GM10266 (cell line): ENCODE data around the gene VSX1.

ENCODE experiments used
- DNase-seq: peaks from one replicate; pipeline ENCODE4 v3.0.0; 2012; ENCODE audit errors: extremely low spot score
- TF ChIP-seq, protein P1 (sequence below): IDR thresholded peaks from 2 replicates; pipeline ENCODE4 v1.5.1; 2012; ENCODE audit warnings: mild to moderate bottlenecking, low read depth; ENCODE audit not compliant: control insufficient read depth, insufficient read depth; ENCODE audit errors: missing control alignments

The VSX1 gene

DNA sequence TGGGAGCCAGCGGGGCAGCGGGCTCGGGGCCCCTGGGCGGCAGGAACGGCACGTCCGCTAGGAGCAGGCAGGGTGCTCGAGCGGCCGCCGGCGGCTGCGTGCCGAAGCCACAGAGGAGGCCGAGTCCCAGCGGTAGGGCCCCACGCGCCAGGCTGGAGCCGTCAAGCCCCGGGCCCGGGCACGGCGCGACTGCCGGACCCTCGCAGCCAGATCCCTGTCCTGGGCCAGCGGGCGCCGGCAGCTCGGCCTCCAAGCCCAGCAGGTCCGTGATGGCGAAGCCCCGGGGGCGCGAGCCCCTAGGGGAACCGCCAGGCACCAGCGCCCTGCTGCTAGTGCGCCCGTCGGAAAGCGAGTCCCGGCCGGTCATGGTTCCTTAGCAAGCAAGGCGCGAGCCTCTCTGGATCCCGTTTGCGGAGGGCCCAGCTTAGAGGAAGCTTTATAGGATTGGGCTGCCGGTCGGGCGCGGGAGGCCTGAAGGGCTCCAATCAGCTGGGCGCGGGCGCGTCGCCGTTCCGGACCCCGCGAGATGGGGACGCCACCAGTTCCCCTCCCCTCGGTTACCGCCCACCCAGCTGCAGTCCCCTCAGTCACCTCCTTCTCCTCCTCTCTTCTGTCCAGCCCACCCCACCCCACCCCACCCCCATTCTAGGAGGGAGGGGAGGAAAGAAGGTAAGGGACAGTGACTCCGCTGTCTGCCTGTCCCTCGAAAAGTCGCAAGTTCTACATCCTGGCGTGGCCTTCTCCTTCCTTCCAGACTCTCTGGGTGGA, at the start of gene VSX1:
Gene VSX1 (minus strand): TSS at position 412 of the 768 bp plus-strand sequence. CDS start 45 bp downstream, at position 367.
- peak; percentile 39 for DNase-seq
- TF ChIP-seq, protein P1, sequence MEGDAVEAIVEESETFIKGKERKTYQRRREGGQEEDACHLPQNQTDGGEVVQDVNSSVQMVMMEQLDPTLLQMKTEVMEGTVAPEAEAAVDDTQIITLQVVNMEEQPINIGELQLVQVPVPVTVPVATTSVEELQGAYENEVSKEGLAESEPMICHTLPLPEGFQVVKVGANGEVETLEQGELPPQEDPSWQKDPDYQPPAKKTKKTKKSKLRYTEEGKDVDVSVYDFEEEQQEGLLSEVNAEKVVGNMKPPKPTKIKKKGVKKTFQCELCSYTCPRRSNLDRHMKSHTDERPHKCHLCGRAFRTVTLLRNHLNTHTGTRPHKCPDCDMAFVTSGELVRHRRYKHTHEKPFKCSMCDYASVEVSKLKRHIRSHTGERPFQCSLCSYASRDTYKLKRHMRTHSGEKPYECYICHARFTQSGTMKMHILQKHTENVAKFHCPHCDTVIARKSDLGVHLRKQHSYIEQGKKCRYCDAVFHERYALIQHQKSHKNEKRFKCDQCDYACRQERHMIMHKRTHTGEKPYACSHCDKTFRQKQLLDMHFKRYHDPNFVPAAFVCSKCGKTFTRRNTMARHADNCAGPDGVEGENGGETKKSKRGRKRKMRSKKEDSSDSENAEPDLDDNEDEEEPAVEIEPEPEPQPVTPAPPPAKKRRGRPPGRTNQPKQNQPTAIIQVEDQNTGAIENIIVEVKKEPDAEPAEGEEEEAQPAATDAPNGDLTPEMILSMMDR, result no peak

DNA sequence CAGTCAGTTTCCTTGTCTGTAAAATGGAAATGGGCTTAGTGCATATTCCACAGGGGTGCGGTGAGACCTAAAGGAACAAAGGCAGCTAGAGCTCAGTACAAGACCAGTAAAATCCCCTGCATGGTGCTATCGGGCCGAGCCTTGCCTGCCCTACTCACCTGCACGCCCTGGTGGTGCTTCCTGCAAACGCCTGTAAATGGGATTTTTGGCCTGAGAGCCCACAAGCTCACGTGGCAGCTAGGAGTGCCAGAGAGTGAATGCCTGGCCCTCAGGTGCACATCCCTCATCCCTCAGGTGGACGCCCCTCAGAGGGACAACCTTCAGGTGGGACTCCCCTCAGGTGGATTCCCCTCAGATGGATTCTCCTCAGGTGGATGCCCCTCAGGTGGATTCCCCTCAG, 48.0 kb upstream of the VSX1 start:
- TF ChIP-seq, protein P1, result no peak
- DNase-seq, result no peak

DNA sequence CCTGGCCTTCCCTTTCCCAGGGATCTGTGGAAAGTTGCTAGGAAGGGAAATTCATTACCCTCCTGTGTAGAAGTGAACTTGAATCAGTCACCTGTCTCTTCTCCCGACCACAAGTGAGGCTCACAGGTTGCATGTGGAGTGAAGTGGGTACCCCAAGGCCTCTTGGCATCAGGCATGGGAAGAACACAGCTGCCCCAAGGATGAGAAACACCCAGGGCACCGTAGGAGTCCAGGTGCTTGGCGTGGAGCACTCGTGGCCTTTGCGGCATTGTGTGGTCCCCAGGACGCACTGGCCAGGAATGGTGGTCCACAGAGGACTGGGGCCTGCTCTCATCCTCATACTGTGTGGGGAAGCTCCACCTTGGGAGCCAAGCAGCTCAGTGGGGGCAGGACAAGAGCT, 47.5 kb upstream of the VSX1 start:
- TF ChIP-seq, protein P1, result no peak
- DNase-seq, result no peak

DNA sequence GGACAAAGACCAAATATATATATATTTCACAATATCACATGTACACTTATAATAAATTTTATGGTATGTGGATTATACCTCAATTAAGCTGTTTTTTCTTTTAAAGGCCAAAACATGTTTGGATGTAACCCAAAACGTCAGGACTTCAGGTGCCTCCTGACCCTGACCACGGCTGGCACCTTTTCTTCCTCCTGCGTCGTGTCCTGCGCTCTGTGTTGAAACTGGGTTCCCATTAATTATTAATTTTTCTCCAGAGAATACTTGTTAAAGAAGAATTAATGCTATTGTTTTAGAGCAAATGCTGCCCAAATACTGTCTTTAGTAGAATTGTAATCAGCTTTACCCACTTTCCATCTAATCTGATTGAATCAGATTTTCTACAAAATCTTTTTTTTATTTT, 46.7 kb upstream of the VSX1 start:
- no peak for DNase-seq
- TF ChIP-seq, protein P1, result no peak

DNA sequence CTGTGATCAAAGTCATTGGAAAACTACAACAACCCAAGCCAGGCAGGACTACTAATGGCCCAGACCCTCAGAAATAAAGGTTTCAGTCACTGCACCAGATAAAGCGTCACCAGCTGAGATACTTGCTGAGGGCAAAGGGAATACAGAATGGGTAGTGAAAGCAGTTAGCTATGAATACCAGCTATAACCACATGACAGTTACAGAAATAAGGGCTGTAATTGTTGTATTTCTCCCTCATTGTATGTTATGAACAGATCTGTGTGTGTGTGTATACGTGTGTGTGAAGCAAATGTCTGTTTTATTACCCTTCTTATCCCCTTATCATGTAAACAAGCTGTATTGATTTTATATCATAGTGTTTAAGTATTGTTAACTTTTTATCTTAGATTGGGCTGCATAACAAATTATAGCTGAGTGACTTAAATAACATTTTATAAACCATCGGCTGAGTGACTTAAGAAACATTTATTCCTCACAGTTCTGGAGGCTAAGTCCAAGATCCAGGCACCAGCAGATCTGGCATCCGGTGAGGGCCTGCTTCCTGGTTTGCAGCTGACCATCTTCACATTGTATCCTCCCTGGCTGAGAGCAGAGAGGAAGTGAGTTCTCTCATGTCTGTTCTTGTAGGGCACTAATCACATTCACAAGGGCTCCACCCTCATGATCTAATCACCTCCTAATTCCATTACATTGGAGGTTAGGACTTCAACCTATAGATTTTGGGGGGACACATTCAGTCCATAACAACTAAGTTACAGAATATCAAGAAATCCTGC, 46.0 kb upstream of the VSX1 start:
- no peak for DNase-seq
- TF ChIP-seq, protein P1, result no peak

DNA sequence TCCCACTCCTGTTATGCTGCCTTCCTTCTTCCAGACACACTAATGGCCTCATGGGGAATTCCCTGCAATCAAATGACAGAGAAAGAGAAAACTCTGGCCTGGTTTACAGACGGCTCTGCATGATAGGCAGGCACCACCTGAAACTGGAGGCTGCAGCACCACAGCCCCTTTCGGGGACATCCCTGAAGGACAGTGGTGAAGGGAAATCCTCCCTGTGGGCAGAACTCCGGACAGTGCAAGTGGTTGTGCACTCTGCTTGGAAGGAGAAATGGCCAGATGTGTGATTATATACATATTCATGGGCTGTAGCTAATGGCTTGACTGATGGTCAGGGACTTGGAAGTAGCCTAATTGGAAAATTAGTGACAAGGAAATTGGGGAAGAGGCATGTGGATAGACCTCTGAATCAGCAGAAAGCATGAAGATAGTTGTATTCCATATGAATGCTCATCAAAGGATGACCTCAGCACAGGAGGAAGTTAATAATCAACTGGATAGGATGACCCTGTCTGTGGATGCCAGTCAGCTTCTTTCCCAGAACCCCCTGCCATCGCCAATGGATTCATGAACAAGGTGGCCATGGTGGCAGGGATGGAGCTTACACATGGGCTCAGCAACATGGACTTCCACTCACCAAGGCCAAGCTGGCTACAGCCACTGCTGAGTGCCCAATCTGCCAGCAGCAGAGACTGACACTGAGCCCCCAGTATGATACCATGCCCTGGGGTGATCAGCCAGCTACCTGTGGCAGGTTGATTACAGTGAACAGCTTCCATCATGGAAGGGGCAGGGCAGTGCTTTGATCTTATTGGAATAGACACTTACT, 44.5 kb upstream of the VSX1 start:
- no peak for DNase-seq
- TF ChIP-seq, protein P1, result no peak

DNA sequence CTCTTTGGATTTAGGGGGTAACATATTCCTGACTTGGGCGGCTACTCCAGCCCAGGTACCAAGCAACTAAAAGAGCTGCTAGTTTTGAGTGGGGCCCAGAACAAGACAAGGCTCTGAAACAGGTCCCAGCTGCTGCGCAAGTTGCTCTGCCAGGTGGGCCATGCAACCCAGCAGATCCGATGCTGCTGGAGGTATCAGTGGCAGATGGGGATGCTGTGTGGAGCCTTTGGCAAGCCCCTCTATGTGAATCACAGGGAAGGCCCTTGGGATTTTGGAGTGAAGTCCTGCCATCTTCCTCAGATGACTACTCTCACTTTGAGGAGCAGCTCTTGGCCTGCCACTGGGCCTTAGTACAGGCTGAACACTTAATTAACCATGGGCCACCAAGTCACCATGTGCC, 43.7 kb upstream of the VSX1 start:
- TF ChIP-seq, protein P1, result no peak
- no peak for DNase-seq
